Measurements from ENCODE around the gene SIX6. TPM values are rescaled to one million over a fixed set of nuclear protein-coding genes. Genes with fewer than 3 reads are reported as not detected.

The SIX6 gene
- total RNA-seq, 1 experiment from 2014 or later, result not detected

DNA sequence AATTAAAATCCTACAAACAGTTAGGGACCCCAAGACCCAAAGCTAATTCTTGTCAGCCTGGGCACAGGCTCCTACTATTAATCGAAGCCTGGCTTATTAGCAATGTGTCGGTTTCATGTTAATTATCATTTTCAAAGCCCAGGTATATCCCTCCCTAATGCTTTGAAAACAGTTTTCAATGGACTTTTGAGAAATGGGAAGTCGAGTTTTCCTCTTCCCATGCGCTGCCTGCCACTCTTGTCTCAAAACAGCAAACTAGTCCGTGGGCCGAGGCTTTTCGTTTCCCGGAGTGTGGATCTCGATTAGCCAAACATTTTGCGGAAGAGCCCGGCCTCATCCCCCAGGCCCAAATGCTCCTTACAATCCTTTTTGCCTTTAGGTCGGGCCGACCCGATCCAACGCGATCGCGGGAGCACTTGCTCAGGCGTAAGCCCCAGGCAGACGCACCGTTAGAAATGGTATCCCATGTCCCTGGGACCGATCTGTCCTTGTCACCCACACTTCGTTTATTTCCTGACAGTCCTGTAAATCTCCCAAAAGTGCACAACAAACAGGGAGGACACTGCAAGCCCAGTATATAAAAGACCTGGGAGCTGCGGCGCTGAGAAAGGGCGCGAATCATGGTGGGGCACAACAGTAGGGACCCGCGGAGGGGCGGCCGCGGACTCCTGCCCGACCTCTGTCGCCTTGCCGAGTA is 1.5 kb downstream of the SIX6 start:
- BruUV-seq (replicated peaks), result no TSS peak
- intact Hi-C loops (cut with micrococcal nuclease; ENCODE audit: unreplicated experiment), result no loop called here
- DNase-seq, result no peak
- Mint-ChIP-seq H3K36me3 (ENCODE audit: insufficient read depth, unreplicated experiment) (peaks cover 9% of the 10 kb centered on the region), H3K27me3 (ENCODE audit: unreplicated experiment) (peaks cover 50% of the 10 kb centered on the region), H3K9me3 (ENCODE audit: low read depth, unreplicated experiment) (no peaks in the 10 kb centered on the region), H3K27ac (ENCODE audit: unreplicated experiment) (no peak overlapping the region), H3K4me1 (ENCODE audit: low read depth, unreplicated experiment) (no peaks in the 10 kb centered on the region), H3K4me3 (ENCODE audit: low read depth, unreplicated experiment) (no peak overlapping the region)
- TF ChIP-seq, protein P1, sequence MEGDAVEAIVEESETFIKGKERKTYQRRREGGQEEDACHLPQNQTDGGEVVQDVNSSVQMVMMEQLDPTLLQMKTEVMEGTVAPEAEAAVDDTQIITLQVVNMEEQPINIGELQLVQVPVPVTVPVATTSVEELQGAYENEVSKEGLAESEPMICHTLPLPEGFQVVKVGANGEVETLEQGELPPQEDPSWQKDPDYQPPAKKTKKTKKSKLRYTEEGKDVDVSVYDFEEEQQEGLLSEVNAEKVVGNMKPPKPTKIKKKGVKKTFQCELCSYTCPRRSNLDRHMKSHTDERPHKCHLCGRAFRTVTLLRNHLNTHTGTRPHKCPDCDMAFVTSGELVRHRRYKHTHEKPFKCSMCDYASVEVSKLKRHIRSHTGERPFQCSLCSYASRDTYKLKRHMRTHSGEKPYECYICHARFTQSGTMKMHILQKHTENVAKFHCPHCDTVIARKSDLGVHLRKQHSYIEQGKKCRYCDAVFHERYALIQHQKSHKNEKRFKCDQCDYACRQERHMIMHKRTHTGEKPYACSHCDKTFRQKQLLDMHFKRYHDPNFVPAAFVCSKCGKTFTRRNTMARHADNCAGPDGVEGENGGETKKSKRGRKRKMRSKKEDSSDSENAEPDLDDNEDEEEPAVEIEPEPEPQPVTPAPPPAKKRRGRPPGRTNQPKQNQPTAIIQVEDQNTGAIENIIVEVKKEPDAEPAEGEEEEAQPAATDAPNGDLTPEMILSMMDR (IDR thresholded peaks at IDR 0.05; ENCODE audit: unreplicated experiment), result no peak
- CTCF ChIA-PET, result no interaction called here

DNA sequence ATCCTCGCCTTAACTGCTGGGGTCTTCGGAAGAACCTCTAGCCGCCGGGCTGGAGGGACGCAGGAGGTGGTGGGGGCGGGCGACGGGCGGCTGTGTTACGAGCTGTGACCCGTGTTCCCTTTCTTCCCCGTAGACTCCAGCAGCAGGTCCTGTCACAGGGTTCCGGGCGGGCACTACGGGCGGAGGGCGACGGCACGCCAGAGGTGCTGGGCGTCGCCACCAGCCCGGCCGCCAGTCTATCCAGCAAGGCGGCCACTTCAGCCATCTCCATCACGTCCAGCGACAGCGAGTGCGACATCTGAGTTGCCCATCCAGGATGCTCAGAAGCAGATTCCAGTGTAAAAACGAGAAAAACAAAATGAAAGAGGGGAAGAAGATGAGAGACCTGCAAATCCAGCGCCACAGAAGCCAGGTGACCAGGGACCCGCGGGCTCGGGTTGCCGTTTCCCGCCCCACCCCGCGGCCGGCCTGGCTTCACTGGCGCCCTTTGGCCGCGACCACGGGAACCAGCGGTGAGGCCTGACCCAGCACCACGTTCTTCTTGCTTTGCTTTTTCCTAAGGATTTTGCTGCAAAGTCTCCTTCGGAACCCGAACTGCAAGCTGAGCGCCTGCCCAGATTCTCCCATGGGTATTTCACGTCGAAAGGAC is 2.1 kb downstream of the SIX6 start:
- Mint-ChIP-seq H3K36me3 (ENCODE audit: insufficient read depth, unreplicated experiment) (peaks cover 9% of the 10 kb centered on the region), H3K27me3 (ENCODE audit: unreplicated experiment) (peaks cover 49% of the 10 kb centered on the region), H3K4me3 (ENCODE audit: low read depth, unreplicated experiment) (no peak overlapping the region)

DNA sequence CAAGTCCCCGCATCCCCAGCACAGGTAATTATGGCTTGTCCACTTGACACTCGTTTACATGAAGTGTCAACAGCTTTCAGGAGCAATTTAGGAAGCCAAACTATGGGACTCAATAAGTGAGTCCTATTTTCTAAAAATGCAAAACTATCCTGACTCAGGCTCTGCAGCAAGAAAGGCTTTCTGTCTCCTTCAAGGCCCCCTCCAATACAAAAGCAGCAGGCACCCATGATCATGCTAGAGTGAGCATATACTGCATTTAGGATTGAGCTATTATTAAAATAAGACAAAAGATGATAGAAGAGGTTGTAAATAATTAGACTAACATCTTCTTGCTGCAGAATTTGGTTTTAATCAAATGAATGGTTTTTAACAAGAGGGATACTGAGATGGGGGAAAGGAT is 3.2 kb downstream of the SIX6 start:
- Mint-ChIP-seq H3K4me1 (ENCODE audit: low read depth, unreplicated experiment) (no peaks in the 10 kb centered on the region), H3K27me3 (ENCODE audit: unreplicated experiment) (peaks cover 59% of the 10 kb centered on the region), H3K9me3 (ENCODE audit: low read depth, unreplicated experiment) (no peaks in the 10 kb centered on the region), H3K27ac (ENCODE audit: unreplicated experiment) (no peak overlapping the region), H3K4me3 (ENCODE audit: low read depth, unreplicated experiment) (no peak overlapping the region), H3K36me3 (ENCODE audit: insufficient read depth, unreplicated experiment) (peaks cover 13% of the 10 kb centered on the region)
- intact Hi-C loops (cut with micrococcal nuclease; ENCODE audit: unreplicated experiment), result no loop called here
- no peak for DNase-seq
- CTCF ChIA-PET, result interaction anchor here (1.1 kb wide), 1 partner anchor 162 kb away, joined by 3 read pairs; no protein-coding TSS in a partner anchor
- BruUV-seq (replicated peaks), result no TSS peak
- TF ChIP-seq, protein P1 (IDR thresholded peaks at IDR 0.05; ENCODE audit: unreplicated experiment), result no peak

More for the DNA sequence above, 2.1 kb downstream of the SIX6 start:
- no TSS peak for BruUV-seq (replicated peaks)
- Mint-ChIP-seq H3K27ac (ENCODE audit: unreplicated experiment) (no peak overlapping the region), H3K4me1 (ENCODE audit: low read depth, unreplicated experiment) (no peaks in the 10 kb centered on the region), H3K9me3 (ENCODE audit: low read depth, unreplicated experiment) (no peaks in the 10 kb centered on the region)
- CTCF ChIA-PET, result no interaction called here
- TF ChIP-seq, protein P1 (IDR thresholded peaks at IDR 0.05; ENCODE audit: unreplicated experiment), result no peak
- DNase-seq, result no peak
- intact Hi-C loops (cut with micrococcal nuclease; ENCODE audit: unreplicated experiment), result no loop called here

DNA sequence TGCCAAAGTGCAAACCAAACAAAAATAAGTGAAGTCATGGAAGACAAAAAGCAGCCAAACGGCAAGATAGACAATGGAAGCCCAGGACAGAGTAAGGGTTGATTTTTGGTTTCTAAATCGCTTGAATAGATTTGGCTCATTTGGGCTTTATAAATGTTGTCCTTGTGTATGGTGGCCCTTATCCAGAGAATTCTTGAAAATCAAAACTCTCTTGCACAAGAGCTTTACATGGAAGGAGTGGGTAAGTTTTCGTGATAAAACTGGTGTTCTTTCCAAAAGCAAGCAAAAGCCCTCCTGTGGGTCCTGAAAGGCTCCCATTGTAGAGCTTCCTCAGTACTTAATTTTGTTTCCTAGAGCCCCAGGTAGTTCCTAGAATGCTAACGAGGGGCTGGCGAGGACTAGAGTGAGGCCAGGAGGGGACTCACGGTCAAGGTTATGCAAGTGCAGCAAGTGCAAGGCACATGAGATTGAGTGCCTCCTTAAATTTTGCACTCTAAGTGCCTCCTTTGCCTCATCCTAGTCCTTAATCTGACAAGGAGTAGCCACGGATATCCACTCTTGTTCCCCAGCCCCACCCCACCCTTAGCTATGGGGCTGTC is 4.1 kb downstream of the SIX6 start:
- Mint-ChIP-seq H3K9me3 (ENCODE audit: low read depth, unreplicated experiment) (no peaks in the 10 kb centered on the region), H3K36me3 (ENCODE audit: insufficient read depth, unreplicated experiment) (peaks cover 13% of the 10 kb centered on the region), H3K4me1 (ENCODE audit: low read depth, unreplicated experiment) (no peaks in the 10 kb centered on the region), H3K27me3 (ENCODE audit: unreplicated experiment) (peaks cover 52% of the 10 kb centered on the region), H3K27ac (ENCODE audit: unreplicated experiment) (no peak overlapping the region), H3K4me3 (ENCODE audit: low read depth, unreplicated experiment) (no peak overlapping the region)
- intact Hi-C loops (cut with micrococcal nuclease; ENCODE audit: unreplicated experiment), result no loop called here
- DNase-seq, result no peak
- CTCF ChIA-PET, result interaction anchor here (0.6 to 1.1 kb wide), 2 partner anchors 163 to 186 kb away, joined by 3 to 5 read pairs; no protein-coding TSS in a partner anchor
- TF ChIP-seq, protein P1 (IDR thresholded peaks at IDR 0.05; ENCODE audit: unreplicated experiment), result no peak
- no TSS peak for BruUV-seq (replicated peaks)
